Astrocyte (in vitro differentiated cells and primary cell): Measurements from ENCODE around the gene SLC6A12. TPM values are rescaled to one million over a fixed set of nuclear protein-coding genes. Genes with fewer than 3 reads are reported as not detected.

Experiments
- DNase-seq: peaks from one replicate; pipeline ENCODE4 v3.0.0-alpha.2; 2010; ENCODE audit warnings: low read depth
- FAIRE-seq: peaks from 2 replicates; lab custom pipeline; 2011; peaks lifted over from hg19 to GRCh38; lab: Jason Lieb, UNC
- H2AFZ ChIP-seq: 2 replicates; pipeline ENCODE4 v1.6.0; 2012; ENCODE audit warnings: low read depth, low read length, inconsistent platforms
- H3K27ac ChIP-seq: 2 replicates; pipeline ENCODE4 v1.5.1; 2011; ENCODE audit warnings: low read depth, low read length, inconsistent platforms
- H3K27me3 ChIP-seq: 2 replicates; pipeline ENCODE4 v1.6.0; 2011; ENCODE audit warnings: low read length, inconsistent platforms; ENCODE audit not compliant: insufficient read depth
- H3K36me3 ChIP-seq: 2 replicates; pipeline ENCODE4 v1.5.1; 2011; ENCODE audit warnings: low read length, inconsistent platforms; ENCODE audit not compliant: insufficient read depth
- H3K4me1 ChIP-seq: 2 replicates; pipeline ENCODE4 v1.5.1; 2011; ENCODE audit warnings: low read length, inconsistent platforms; ENCODE audit not compliant: insufficient read depth
- H3K4me2 ChIP-seq: 2 replicates; pipeline ENCODE4 v1.6.0; 2012; ENCODE audit warnings: low read length, inconsistent platforms
- H3K4me3 ChIP-seq: 2 replicates; pipeline ENCODE4 v1.5.1; 2011; ENCODE audit warnings: low read depth, mild to moderate bottlenecking, low read length, inconsistent platforms; ENCODE audit not compliant: insufficient read depth
- H3K79me2 ChIP-seq: 2 replicates; pipeline ENCODE4 v1.6.0; 2012; ENCODE audit warnings: mild to moderate bottlenecking, low read length, inconsistent platforms; ENCODE audit not compliant: insufficient read depth
- H3K9ac ChIP-seq: 2 replicates; pipeline ENCODE4 v1.6.0; 2012; ENCODE audit warnings: mild to moderate bottlenecking, low read length, inconsistent platforms
- H3K9me3 ChIP-seq: 2 replicates; pipeline ENCODE4 v1.5.1; 2012; ENCODE audit warnings: low read depth, mild to moderate bottlenecking, low read length, inconsistent platforms; ENCODE audit not compliant: insufficient read depth
- H4K20me1 ChIP-seq: 2 replicates; pipeline ENCODE4 v1.6.0; 2012; ENCODE audit warnings: low read length, inconsistent platforms; ENCODE audit not compliant: insufficient read depth
- H3K27ac Mint-ChIP-seq: one replicate; pipeline ENCODE4 v1.8.0; 2021; ENCODE audit warnings: mild to moderate bottlenecking, mixed read lengths; ENCODE audit not compliant: unreplicated experiment
- H3K27me3 Mint-ChIP-seq: one replicate; pipeline ENCODE4 v1.8.0; 2021; ENCODE audit warnings: low read depth, mixed read lengths; ENCODE audit not compliant: unreplicated experiment
- H3K36me3 Mint-ChIP-seq: one replicate; pipeline ENCODE4 v1.8.0; 2021; ENCODE audit warnings: low read depth, mixed read lengths; ENCODE audit not compliant: unreplicated experiment
- H3K4me1 Mint-ChIP-seq: one replicate; pipeline ENCODE4 v1.8.0; 2021; ENCODE audit warnings: low read depth, mixed read lengths; ENCODE audit not compliant: unreplicated experiment
- H3K4me3 Mint-ChIP-seq: one replicate; pipeline ENCODE4 v1.8.0; 2021; ENCODE audit warnings: mild to moderate bottlenecking, moderate library complexity, mixed read lengths; ENCODE audit not compliant: unreplicated experiment
- H3K9me3 Mint-ChIP-seq: one replicate; pipeline ENCODE4 v1.8.0; 2021; ENCODE audit warnings: mild to moderate bottlenecking, mixed read lengths; ENCODE audit not compliant: unreplicated experiment
- CTCF ChIP-seq: IDR thresholded peaks from 2 replicates; pipeline ENCODE4 v1.5.1; 2011; ENCODE audit warnings: low read depth, mild to moderate bottlenecking, inconsistent platforms, low read length, moderate library complexity; ENCODE audit not compliant: insufficient read depth
- EZH2 ChIP-seq: IDR thresholded peaks from 2 replicates; pipeline ENCODE4 v1.6.1; 2012; ENCODE audit warnings: mild to moderate bottlenecking, low read length, inconsistent platforms; ENCODE audit not compliant: insufficient read depth
- total RNA-seq: library from RNA; stranded (reverse); gene quantifications from 2 replicates; pipeline ENCODE4 v1.2.1, GENCODE V29; 2021

Gene SLC6A12
- total RNA-seq, 1 donor from 2014 or later: 3.0 TPM

- FAIRE-seq: no peak
- no peaks in the 10 kb centered on the region for H4K20me1 ChIP-seq
- peaks cover 54% of the 10 kb centered on the region for H3K27me3 Mint-ChIP-seq
These were observed 5.1 kb downstream of the SLC6A12 start for GRCh38 chr12:208813-209212.

GRCh38 chr12:207804-208203 is 6.2 kb downstream of the SLC6A12 start:
- Mint-ChIP-seq H3K4me1 (peaks cover 7% of the 10 kb centered on the region), H3K27me3 (peaks cover 54% of the 10 kb centered on the region), H3K9me3 (no peaks in the 10 kb centered on the region)

More at GRCh38 chr12:208813-209212, 5.1 kb downstream of the SLC6A12 start:
- H3K4me1 ChIP-seq: peaks cover 4% of the 10 kb centered on the region
- peaks cover 3% of the 10 kb centered on the region for H3K9me3 ChIP-seq
- H3K27ac Mint-ChIP-seq: no peak overlapping the region
- no peak overlapping the region for H3K4me3 Mint-ChIP-seq
- H3K27ac ChIP-seq: no peak overlapping the region
- H3K27me3 ChIP-seq: peaks cover 31% of the 10 kb centered on the region
- no peaks in the 10 kb centered on the region for H3K9me3 Mint-ChIP-seq
- DNase-seq: no peak
- TF ChIP-seq EZH2 (no peak), CTCF (no peak)
- no peak overlapping the region for H3K4me2 ChIP-seq
- H3K79me2 ChIP-seq: no peaks in the 10 kb centered on the region
- H3K4me1 Mint-ChIP-seq: peaks cover 10% of the 10 kb centered on the region
- no peak overlapping the region for H2AFZ ChIP-seq
- no peak overlapping the region for H3K9ac ChIP-seq
- H3K4me3 ChIP-seq: no peak overlapping the region
- no peaks in the 10 kb centered on the region for H3K36me3 ChIP-seq
- H3K36me3 Mint-ChIP-seq: peaks cover 10% of the 10 kb centered on the region

More at GRCh38 chr12:207804-208203, 6.2 kb downstream of the SLC6A12 start:
- peaks cover 4% of the 10 kb centered on the region for H3K4me1 ChIP-seq
- H3K79me2 ChIP-seq: no peaks in the 10 kb centered on the region
- FAIRE-seq (no peak), DNase-seq (no peak)
- H3K4me3 ChIP-seq: no peak overlapping the region
- no peak overlapping the region for H3K4me2 ChIP-seq
- TF ChIP-seq EZH2 (no peak), CTCF (no peak)
- H3K27ac ChIP-seq: no peak overlapping the region
- H3K9ac ChIP-seq: no peak overlapping the region
- peaks cover 30% of the 10 kb centered on the region for H3K27me3 ChIP-seq
- no peaks in the 10 kb centered on the region for H4K20me1 ChIP-seq
- peaks cover 3% of the 10 kb centered on the region for H3K9me3 ChIP-seq
- no peak overlapping the region for H2AFZ ChIP-seq
- no peak overlapping the region for H3K27ac Mint-ChIP-seq
- H3K36me3 ChIP-seq: no peaks in the 10 kb centered on the region
- peaks cover 10% of the 10 kb centered on the region for H3K36me3 Mint-ChIP-seq
- no peak overlapping the region for H3K4me3 Mint-ChIP-seq
